ENCODE measurements around the gene ROR2.

ROR2 gene

DNA sequence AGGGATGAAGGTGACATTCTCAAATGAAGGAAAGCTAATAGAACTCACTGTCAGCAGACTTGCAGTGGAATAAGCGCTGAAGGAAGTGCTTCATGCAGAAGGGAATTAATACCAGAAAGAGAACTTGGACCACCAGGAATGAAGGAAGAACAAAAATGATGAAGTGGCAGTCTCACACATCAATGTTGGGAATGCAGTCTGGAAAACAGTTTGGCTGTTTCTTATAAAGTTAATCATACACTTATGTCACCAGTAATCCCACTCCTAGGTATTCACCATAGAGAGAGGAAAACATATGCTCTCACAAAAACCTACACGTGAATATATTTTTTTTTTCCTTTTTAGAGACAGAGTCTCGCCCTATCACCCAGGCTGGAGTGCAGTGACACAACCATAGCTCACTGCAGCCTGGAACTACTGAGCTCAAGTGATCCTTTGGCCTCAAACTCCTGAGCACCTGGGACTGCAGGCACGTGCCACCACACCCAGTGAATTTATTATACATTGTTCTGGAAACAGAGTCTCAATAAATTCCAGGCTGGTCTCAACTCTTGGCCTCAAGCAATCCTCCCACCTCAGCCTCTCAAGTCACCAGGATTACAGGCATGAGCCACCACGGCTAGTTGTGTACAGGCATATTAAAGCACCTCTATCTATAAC, 81.2 kb downstream of the ROR2 start:
- DNase-seq = no peak

- DNase-seq = no peak
Measured at GRCh38 chr9:91867740-91868139, 82.3 kb downstream of the ROR2 start.

- no peak for DNase-seq
Measured at GRCh38 chr9:91865041-91865440, 85.0 kb downstream of the ROR2 start.

DNA sequence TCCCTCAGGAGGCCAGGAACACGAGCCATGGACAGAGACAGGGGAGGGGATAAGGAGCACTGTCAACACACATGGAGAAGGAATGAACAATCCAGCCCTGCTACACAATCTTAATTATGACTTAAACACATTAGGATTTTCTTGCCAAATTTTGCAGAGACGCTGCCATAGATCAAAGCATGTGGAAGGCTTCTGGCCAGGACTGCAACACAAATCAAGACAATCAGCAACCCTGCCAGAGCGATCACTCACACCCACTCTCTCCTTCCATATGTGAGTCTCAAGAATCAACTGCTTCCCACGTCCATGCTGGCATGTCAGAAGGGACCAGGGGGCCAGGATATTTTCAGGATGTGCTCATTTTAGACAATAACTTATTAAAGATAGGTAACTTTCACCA, 85.6 kb downstream of the ROR2 start:
- no peak for DNase-seq

GRCh38 chr9:91863469-91863868, 86.6 kb downstream of the ROR2 start:
- DNase-seq = no peak

DNA sequence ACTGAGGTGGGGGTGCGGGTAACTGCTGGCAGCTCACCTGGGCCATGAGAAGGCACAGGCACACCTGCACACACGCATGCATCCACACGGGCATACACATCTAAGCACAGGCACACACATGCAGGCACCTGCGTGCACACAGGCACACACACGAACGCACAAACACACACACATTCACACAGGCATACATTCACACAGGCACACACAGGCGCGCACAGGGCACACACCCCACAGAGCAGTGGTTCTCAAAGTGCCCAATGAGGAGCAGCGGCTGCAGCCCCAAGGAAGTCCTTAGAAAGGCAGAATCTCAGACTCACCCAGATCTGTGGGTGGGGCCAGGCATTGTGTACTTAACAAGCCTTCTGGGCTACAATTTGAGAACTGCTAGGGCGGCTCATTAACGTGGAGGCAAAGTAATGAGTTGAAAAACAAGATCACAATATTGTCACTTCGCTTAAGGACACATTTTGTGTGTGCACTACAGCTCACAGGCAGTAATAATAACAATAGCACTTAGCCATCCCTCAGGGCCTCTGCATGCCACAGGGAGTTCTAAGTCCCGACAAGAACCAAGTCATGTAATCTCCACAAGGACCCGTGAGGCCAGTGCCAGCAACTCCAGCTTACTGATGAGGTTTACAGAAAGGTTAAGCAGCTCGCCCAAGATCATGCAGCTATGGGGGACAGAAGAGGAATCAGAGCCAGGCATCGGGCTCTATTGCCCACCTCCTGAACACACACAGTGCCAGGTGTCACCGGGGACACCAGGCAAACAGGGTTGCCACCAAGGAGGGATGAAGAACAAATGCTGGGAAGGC, 91.6 kb downstream of the ROR2 start:
- DNase-seq = no peak

DNA sequence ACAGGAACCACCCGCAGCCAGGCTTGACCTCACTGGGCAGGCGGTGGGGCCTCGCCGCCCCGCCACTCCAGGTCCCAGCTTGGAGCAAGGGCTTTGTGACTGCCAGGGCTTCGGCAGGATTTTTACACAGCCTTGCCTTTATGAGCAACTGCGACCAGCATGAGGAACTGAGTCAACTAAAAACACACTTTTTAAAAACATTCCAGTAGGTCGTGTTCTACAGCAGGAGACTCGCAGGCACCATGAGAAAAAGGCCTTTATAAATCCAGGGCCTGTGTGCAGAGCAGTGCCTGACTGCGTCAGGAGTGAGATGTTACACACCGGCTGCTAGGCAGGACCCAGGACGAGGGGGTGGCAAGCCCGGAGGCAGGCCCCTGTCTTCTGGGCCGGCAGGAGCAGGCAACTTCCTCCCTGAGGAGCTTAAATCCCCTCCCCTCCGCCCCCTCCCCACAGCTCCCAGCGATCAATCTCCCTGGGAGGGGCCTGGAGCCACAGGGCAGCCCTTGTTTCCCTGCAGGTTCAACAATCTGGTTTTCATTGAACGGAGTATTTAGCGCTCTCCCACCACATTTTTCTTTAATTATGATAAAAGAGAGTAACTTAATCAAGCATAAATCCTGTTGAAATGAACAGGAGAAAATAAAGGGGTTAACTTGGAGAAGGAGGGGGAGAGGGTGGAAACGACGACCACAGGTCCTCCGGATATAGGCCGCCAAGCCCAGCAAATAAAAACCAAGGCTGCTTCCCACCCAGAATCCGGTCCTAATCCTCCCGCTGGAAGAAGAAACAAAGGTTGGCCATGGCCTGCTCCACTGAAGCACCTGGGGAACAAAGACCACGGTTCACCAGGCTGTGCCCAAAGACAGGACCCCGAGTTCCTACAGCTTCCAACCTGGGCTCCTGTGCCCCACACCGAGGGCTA, 92.5 kb downstream of the ROR2 start:
- no peak for DNase-seq

DNA sequence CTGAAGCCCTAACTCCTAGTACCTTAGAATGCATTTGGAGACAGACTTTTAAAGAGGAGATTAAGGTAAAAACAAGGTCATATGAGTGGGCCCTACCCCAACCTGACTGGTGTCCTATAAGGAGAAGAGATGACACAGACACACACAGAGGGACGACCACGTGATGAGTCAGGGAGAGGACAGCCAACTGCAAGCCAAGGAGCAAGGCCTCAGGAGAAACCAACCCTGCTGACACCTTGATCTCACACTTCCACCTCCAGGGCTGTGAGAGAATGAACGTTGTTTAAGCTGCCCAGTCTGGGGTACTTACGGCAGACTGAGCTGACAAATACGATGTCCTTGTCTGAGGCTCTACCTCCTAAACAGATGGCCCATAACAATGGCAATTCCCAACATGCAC, 93.6 kb downstream of the ROR2 start:
- no peak for DNase-seq

GRCh38 chr9:91855196-91855595, 94.8 kb downstream of the ROR2 start:
- DNase-seq = no peak

- no peak for DNase-seq
Measured at GRCh38 chr9:91852801-91853347, 97.2 kb downstream of the ROR2 start.

DNA sequence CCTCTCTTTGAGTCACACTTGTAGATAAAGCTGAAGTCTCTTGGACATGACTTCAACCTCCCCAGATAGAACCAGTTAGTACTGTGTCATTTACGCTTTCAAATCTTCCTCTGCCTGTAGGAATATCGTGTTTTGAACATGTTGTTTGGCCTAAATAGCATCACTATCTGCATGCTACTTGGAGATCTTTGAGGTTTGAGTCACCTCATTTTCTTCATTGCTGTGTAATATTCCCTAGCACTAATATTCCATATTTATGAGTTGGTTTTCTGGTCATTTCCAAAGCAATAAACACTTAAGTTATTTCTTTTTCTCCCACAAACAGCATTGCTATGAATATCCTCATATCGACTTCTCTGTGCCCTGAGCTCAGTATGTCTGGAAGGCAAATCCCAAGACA, 100.3 kb downstream of the ROR2 start:
- no peak for DNase-seq

DNA sequence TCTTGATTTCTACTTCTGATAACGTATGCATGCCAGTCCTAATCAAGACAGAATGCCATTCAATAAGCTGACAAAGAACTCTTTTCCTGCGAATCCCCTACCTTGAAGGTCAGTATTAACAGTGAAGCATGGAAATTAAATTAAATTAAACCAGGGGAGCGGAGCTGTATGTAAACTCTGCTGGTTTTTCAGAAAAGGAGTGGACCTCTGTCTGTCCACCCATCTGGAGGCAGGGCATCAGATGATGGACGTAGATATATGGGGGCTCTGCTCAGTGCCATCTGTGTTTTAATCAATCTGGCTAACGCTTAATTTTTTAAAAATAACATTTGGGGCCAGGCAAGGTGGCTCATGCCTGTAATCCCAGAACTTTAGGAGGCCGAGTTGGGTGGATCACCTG, 101.9 kb downstream of the ROR2 start:
- DNase-seq = no peak

- DNase-seq = no peak
Measured at GRCh38 chr9:91847581-91848091, 102.4 kb downstream of the ROR2 start.

GRCh38 chr9:91845879-91846278, 104.1 kb downstream of the ROR2 start:
- no peak for DNase-seq

GRCh38 chr9:91844701-91845291, 105.2 kb downstream of the ROR2 start:
- no peak for DNase-seq

DNA sequence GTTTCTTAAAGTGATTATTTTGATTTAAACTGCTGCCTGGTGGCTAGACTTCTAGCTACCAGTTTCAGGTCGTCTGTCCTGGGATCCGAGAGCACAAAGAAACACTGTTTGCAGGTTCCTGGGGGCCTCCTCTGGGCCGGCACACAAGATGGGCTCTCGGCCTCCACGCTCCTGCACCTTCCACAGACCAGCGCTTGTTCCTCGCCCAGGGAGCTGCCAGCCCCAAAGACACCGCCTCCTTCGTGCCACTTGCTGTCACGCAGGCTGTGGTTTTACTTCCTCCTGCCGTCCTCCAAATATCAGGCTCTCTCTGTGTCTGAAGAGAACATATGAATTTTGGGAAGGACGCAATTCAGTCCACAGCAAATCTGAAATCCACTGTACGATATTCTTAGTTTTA, 105.8 kb downstream of the ROR2 start:
- no peak for DNase-seq

- no peak for DNase-seq
Measured at GRCh38 chr9:91843623-91844148, 106.3 kb downstream of the ROR2 start.

DNA sequence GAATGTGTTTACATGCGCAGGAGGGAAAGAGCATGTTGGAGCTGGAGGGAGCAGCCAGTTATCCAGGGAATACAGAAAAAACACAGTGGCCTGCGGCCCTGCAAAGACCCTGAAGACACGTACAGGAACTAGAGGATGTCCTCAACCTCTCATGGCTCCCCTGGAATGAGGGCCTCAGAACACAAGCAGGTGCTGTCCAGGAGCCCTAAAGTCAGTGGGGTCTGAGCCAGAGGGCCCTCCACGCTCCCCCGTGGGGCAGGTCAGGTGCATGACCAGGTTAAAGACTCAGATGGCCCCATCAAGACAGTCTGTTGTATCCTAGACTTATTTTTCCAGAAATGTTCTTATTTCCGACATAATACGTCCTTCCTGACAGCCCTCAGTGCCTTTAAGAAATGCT, 106.9 kb downstream of the ROR2 start:
- no peak for DNase-seq

- DNase-seq = no peak
Measured at GRCh38 chr9:91842358-91843049, 107.5 kb downstream of the ROR2 start.

DNA sequence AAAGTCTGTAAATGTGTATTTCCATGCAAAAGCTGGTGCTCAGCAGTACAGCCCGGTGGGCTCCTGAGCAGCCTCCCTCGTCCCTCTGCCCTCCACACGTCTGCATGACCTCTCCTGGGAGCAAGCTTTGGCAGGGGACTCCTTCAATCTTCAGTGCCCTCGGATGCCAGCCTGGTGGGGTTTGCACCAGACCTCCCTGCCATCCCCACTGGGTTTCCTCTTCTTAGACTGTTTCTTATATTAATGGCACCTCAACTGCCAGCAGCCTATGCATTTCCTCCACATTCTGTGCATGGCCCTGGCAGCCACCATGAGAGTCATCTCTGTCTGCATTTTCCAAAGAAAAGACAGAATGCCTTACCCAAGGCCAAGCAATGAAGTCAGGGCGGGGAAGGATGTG, 108.4 kb downstream of the ROR2 start:
- no peak for DNase-seq

- no peak for DNase-seq
Measured at GRCh38 chr9:91840882-91841281, 109.1 kb downstream of the ROR2 start.

DNA sequence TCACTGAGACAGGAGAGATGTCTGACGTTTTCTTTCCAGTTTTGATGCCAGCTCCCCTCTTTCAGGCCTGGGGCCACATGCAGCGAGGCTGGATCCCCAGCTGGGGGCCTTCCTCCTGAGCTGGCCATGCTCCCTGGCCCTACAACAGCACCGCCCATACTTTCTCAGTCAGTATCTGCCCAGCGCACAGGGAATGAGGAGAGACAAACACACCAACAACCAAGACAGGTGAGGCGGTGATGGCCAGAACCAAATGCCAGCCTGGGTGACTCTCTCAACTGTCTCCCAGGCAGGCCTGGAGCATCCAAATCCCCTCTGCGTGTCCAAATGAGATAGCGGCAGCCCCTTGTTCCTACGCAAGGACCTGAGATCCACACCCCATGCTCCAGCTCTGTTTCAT, 109.6 kb downstream of the ROR2 start:
- no peak for DNase-seq

All from CD4-positive, alpha-beta T cell treated with Interleukin-17A for 1 hour (primary cell).